ENCODE data around the gene DICER1. TPM values are rescaled to one million over a fixed set of nuclear protein-coding genes. Genes with fewer than 3 reads are reported as not detected.

Gene DICER1
- total RNA-seq, 1 donor from 2014 or later = 69.6 TPM

DNA sequence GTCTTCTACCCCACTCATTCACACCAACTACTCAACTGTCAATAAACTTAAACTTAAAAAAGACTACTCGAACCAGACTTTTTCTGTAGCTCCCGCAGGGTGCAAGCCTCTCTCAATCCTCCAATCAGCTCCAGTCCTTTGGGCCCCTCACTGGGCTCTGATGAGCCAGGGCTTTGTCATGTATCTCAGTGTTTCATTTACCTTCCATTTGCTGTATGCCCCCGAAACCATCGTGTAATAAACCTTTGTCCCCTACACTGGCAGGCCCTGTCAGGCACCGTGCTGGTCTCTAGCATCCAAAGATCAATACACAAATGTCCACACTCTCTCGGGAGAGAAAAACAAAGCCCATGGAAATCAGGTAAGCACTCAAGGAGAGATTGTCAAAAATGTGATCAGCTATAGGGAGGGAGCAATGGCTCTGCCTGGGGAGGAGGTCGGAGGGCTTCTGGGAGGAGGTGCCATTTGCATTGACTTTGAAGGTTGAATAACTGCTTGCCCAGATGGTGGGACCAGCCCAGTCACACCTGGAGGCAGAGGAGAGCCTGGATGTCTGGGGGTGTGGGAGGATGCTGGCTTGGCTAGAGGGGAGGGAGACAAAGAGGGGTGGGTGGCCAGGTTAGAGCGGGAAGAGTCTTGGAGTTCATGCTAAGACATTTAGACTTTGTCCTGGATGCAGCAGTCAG is 42.1 kb upstream of the DICER1 start:
- Mint-ChIP-seq H3K36me3 (ENCODE audit: low read depth) (peaks cover 41% of the 10 kb centered on the region), H3K4me1 (peaks cover 4% of the 10 kb centered on the region), H3K4me3 (no peak overlapping the region), H3K27ac (no peak overlapping the region), H3K27me3 (no peaks in the 10 kb centered on the region), H3K9me3 (no peaks in the 10 kb centered on the region)
- no peak for ATAC-seq (ENCODE audit: low read depth)
- intact Hi-C loops (cut with micrococcal nuclease) = loop anchor here (5.0 kb wide), 3 partner anchors 57 to 512 kb away; no protein-coding TSS in a partner anchor
- TF ChIP-seq, protein P1, sequence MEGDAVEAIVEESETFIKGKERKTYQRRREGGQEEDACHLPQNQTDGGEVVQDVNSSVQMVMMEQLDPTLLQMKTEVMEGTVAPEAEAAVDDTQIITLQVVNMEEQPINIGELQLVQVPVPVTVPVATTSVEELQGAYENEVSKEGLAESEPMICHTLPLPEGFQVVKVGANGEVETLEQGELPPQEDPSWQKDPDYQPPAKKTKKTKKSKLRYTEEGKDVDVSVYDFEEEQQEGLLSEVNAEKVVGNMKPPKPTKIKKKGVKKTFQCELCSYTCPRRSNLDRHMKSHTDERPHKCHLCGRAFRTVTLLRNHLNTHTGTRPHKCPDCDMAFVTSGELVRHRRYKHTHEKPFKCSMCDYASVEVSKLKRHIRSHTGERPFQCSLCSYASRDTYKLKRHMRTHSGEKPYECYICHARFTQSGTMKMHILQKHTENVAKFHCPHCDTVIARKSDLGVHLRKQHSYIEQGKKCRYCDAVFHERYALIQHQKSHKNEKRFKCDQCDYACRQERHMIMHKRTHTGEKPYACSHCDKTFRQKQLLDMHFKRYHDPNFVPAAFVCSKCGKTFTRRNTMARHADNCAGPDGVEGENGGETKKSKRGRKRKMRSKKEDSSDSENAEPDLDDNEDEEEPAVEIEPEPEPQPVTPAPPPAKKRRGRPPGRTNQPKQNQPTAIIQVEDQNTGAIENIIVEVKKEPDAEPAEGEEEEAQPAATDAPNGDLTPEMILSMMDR (IDR thresholded peaks at IDR 0.05) = no peak
- DNase-seq = no peak
- ChIA-PET POLR2A (no interaction called here), CTCF (no interaction called here)

DNA sequence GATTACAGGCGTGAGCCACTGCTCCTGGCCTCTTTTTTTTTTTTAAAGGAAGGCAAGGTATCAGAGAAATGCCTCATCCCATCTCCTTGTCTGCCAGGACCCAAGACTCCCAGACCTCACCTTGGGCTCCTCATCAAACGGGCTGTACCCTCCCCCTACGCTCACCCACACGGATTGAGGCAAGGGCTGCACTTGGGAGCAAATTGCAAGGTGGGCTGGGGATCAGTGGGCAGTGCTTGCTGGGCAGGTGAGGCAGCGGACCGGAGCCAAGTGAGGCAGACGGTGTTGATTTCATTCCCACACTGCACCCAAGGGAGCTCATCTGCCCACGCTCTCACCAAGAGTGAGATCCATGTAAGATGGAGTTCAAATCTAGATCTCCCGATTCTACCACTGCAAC is 41.0 kb upstream of the DICER1 start:
- ChIA-PET POLR2A (no interaction called here), CTCF (interaction anchor here (0.6 kb wide), 1 partner anchor 109 kb away, joined by 4 read pairs; no protein-coding TSS in a partner anchor)
- no peak for DNase-seq
- ATAC-seq (ENCODE audit: low read depth) = no peak
- TF ChIP-seq, protein P1 (IDR thresholded peaks at IDR 0.05) = no peak
- Mint-ChIP-seq H3K27me3 (no peaks in the 10 kb centered on the region), H3K4me1 (peaks cover 4% of the 10 kb centered on the region), H3K36me3 (ENCODE audit: low read depth) (peaks cover 40% of the 10 kb centered on the region), H3K4me3 (no peak overlapping the region), H3K27ac (no peak overlapping the region), H3K9me3 (no peaks in the 10 kb centered on the region)
- intact Hi-C loops (cut with micrococcal nuclease) = loop anchor here (5.0 kb wide), 3 partner anchors 56 to 511 kb away; no protein-coding TSS in a partner anchor

- peaks cover 4% of the 10 kb centered on the region for H3K4me1 Mint-ChIP-seq
- H3K36me3 Mint-ChIP-seq (ENCODE audit: low read depth) = peaks cover 36% of the 10 kb centered on the region
- ChIA-PET CTCF (no interaction called here), POLR2A (no interaction called here)
- no peaks in the 10 kb centered on the region for H3K27me3 Mint-ChIP-seq
- H3K4me3 Mint-ChIP-seq = no peak overlapping the region
- TF ChIP-seq, protein P1 (IDR thresholded peaks at IDR 0.05) = no peak
- DNase-seq (no peak), ATAC-seq (ENCODE audit: low read depth) (no peak)
- no peak overlapping the region for H3K27ac Mint-ChIP-seq
- intact Hi-C loops (cut with micrococcal nuclease) = loop anchor here (5.0 kb wide), 3 partner anchors 55 to 510 kb away; no protein-coding TSS in a partner anchor
- no peaks in the 10 kb centered on the region for H3K9me3 Mint-ChIP-seq
These were observed 40.2 kb upstream of the DICER1 start for GRCh38 chr14:95197551-95197950.

- H3K4me3 Mint-ChIP-seq = no peak overlapping the region
- H3K4me1 Mint-ChIP-seq = peaks cover 4% of the 10 kb centered on the region
- H3K9me3 Mint-ChIP-seq = no peaks in the 10 kb centered on the region
- DNase-seq (no peak), ATAC-seq (ENCODE audit: low read depth) (no peak)
- H3K27me3 Mint-ChIP-seq = no peaks in the 10 kb centered on the region
- TF ChIP-seq, protein P1 (IDR thresholded peaks at IDR 0.05) = no peak
- intact Hi-C loops (cut with micrococcal nuclease) = loop anchor here (5.0 kb wide), 3 partner anchors 55 to 510 kb away; no protein-coding TSS in a partner anchor
- ChIA-PET CTCF (interaction anchor here (1.7 kb wide), 1 partner anchor 164 kb away, joined by 5 read pairs; no protein-coding TSS in a partner anchor), POLR2A (no interaction called here)
- H3K27ac Mint-ChIP-seq = no peak overlapping the region
- peaks cover 32% of the 10 kb centered on the region for H3K36me3 Mint-ChIP-seq (ENCODE audit: low read depth)
These were observed 39.7 kb upstream of the DICER1 start for GRCh38 chr14:95196826-95197545.

DNA sequence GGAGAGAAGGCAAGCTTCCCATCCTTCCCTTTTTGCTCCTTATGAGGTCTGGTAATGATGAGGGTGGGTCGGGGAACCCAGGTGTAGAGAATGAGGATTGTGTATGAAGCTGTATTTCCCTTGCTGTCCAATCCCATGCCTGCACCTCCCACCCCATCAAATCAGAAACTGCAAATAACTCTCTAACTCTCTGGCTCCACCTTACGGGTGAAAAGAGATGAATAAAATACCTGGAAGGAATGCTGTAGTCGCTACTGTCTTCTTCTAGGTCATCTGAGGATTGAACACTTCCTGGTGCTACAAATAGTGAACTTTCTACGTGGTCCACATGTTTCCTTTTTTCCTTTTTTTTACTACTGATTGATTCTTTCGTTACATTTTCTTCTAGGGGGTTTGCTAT is 38.9 kb upstream of the DICER1 start:
- peak; percentile 56 for ATAC-seq (ENCODE audit: low read depth)
- no peak for DNase-seq
- Mint-ChIP-seq H3K4me1 (peaks cover 4% of the 10 kb centered on the region), H3K4me3 (no peak overlapping the region), H3K36me3 (ENCODE audit: low read depth) (peaks cover 27% of the 10 kb centered on the region), H3K9me3 (no peaks in the 10 kb centered on the region), H3K27ac (no peak overlapping the region), H3K27me3 (no peaks in the 10 kb centered on the region)
- ChIA-PET POLR2A (no interaction called here), CTCF (interaction anchor here (1.3 to 1.7 kb wide), 2 partner anchors 78 to 165 kb away, joined by 4 to 5 read pairs; no protein-coding TSS in a partner anchor)
- intact Hi-C loops (cut with micrococcal nuclease) = loop anchor here (5.0 kb wide), 3 partner anchors 54 to 509 kb away; no protein-coding TSS in a partner anchor
- TF ChIP-seq, protein P1 (IDR thresholded peaks at IDR 0.05) = no peak

Data from activated B cell treated with CpG ODN at 0.5 μM for 24 hours (primary cell).